ENCODE measurements around the gene GRIA1. TPM values are rescaled to one million over a fixed set of nuclear protein-coding genes. Genes with fewer than 3 reads are reported as not detected.

The GRIA1 gene
- total and polyA plus RNA-seq, 2 of the 4 experiments (the other 2 are of a cell fraction) = 0.48 to 1.3 TPM

DNA sequence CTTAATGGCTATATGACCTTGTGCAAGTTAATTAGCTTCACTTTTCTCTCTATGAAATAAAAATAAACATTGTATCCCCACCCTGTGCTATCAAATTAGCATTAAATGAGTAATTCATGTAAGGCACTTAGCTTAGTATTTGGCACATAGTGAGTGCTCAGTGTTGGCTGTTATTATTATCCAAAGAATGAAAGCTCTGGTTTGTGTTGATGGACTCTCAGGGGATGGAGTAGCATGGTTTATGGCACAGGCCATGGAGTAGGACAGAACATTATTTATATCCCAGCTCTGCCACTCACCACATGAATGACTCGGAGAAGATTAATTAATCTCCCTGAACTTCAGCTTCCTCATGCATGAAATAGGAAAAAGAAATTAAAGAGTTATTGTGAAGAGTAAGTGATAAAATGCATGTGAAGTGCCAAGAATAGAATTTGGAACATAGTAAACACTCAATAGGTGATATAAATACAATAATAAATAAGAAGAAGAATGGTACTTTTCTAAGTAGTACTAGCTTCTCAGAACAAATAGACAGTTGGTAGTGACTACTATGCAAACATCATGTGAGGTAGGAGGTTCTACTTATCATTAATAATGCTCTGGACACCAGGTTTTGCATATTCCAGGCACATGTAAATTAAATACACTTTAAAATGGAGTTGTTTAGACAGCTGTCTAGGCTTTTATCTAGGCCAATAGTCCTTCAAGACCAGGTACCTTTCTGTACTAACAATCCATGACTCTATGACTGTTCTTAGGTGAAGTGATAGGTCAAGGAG lies 146.4 kb downstream of the GRIA1 start:
- Histone ChIP-seq H4K5ac (ENCODE audit: low read depth, low read length) (no peak overlapping the region), H2BK20ac (ENCODE audit: low read depth, low read length) (no peak overlapping the region), H3K79me1 (ENCODE audit: low read depth in 1 of 2, low read length in 2 of 2) (no peaks in the 10 kb centered on the region), H2AK9ac (replicated peaks; ENCODE audit: low read depth, low read length, poor library complexity) (no peak overlapping the region), H2AK5ac (ENCODE audit: low read depth, low read length) (no peak overlapping the region), H2BK5ac (ENCODE audit: low read depth, low read length, poor library complexity, severe bottlenecking) (no peak overlapping the region), H4K8ac (ENCODE audit: low read depth in 2 of 2, low read length in 2 of 2) (no peak overlapping the region), H4K20me1 (ENCODE audit: insufficient read depth, low read length) (no peaks in the 10 kb centered on the region), H4K91ac (ENCODE audit: insufficient read depth, low read depth, low read length) (no peak overlapping the region), H3K27ac (ENCODE audit: insufficient read depth, low read length) (no peak overlapping the region), H3K18ac (ENCODE audit: low read depth, low read length) (no peak overlapping the region), H3K4me2 (ENCODE audit: low read depth, low read length) (no peak overlapping the region), H2AFZ (replicated peaks; ENCODE audit: low read length, poor library complexity) (no peak overlapping the region), H3K36me3 (ENCODE audit: control insufficient read depth, insufficient read depth, low read length) (no peaks in the 10 kb centered on the region), H3K56ac (ENCODE audit: extremely low read depth, insufficient read depth, low read length) (no peak overlapping the region), H3K4me1 (ENCODE audit: control insufficient read depth, insufficient read depth, low read length) (no peaks in the 10 kb centered on the region), H2BK120ac (ENCODE audit: low read depth, low read length) (no peak overlapping the region), H3K9ac (ENCODE audit: low read depth, low read length) (no peak overlapping the region), H3K14ac (replicated peaks; ENCODE audit: low read depth, low read length) (no peak overlapping the region), H3K23ac (ENCODE audit: low read depth, low read length) (no peak overlapping the region), H3K27me3 (ENCODE audit: control insufficient read depth, insufficient read depth, low read length) (no peaks in the 10 kb centered on the region), H3K4me3 (ENCODE audit: insufficient read depth, low read depth, low read length) (no peak overlapping the region), H3K4ac (ENCODE audit: low read depth, low read length) (no peak overlapping the region), H3K9me3 (ENCODE audit: control insufficient read depth, insufficient read depth, low read length) (no peaks in the 10 kb centered on the region), H3K9me1 (ENCODE audit: insufficient read depth, low read length) (no peaks in the 10 kb centered on the region), H2BK15ac (ENCODE audit: low read depth, low read length) (no peak overlapping the region)
- POLR2A ChIA-PET (ENCODE audit: unreplicated experiment) = no interaction called here
- DNase-seq = no peak
- BruUV-seq (replicated peaks) = no TSS peak
- no CpG with 5 or more reads among the region's 1 CpG for WGBS, 2 experiments (ENCODE audit: extremely low coverage in 2 of 2, insufficient read length in 1 of 2)
- CTCF ChIA-PET = no interaction called here
- dilution Hi-C loops (cut with HindIII; ENCODE audit: low sequenced_read_pairs, unreplicated experiment) (no loop called here), intact Hi-C loops (cut with micrococcal nuclease) (no loop called here), in situ Hi-C loops (cut with MboI; ENCODE audit: low sequenced_read_pairs) (no loop called here)
- TF ChIP-seq, protein P1, sequence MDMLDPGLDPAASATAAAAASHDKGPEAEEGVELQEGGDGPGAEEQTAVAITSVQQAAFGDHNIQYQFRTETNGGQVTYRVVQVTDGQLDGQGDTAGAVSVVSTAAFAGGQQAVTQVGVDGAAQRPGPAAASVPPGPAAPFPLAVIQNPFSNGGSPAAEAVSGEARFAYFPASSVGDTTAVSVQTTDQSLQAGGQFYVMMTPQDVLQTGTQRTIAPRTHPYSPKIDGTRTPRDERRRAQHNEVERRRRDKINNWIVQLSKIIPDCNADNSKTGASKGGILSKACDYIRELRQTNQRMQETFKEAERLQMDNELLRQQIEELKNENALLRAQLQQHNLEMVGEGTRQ (IDR thresholded peaks at IDR 0.05; ENCODE audit: low read depth, low read length) = no peak
- TF ChIP-seq NFE2L2 (IDR thresholded peaks at IDR 0.05; ENCODE audit: low read depth, low read length) (no peak), RAD21 (IDR thresholded peaks at IDR 0.05; ENCODE audit: low read length) (no peak), RFX5 (IDR thresholded peaks at IDR 0.05; ENCODE audit: low read depth, low read length) (no peak), CEBPB (IDR thresholded peaks at IDR 0.05; ENCODE audit: low read depth, low read length) (no peak), MXI1 (IDR thresholded peaks at IDR 0.05; ENCODE audit: borderline replicate concordance, low read depth, low read length) (no peak), FOS (IDR thresholded peaks at IDR 0.05; ENCODE audit: low read depth, low read length) (no peak), CHD1 (IDR thresholded peaks at IDR 0.05; ENCODE audit: low read depth, low read length) (no peak), MAZ (IDR thresholded peaks at IDR 0.05; ENCODE audit: borderline replicate concordance, low read depth, low read length) (no peak), CTCF (conservative IDR thresholded peaks at IDR 0.05; ENCODE audit: low read depth, low read length) (no peak), BHLHE40 (IDR thresholded peaks at IDR 0.05; ENCODE audit: low read depth, low read length) (no peak), SMC3 (IDR thresholded peaks at IDR 0.05; ENCODE audit: low read depth, low read length) (no peak), MAFK (IDR thresholded peaks at IDR 0.05; ENCODE audit: low read depth, low read length) (no peak)
- no peak for ATAC-seq (ENCODE audit: low read depth)
